Colonic mucosa (tissue), 4 donors: ENCODE data around the gene CDHR1. TPM values are rescaled to one million over a fixed set of nuclear protein-coding genes. Genes with fewer than 3 reads are reported as not detected.
A peak's percentile ranks its signal among the peaks of the same experiment; 100 is the strongest.

Experiments used
- DNase-seq: peaks from one replicate; pipeline ENCODE4 v3.0.0-alpha.2; 2020
- H3K27ac ChIP-seq: fragments of 200-600 bp; one replicate; pipeline ENCODE4 v1.8.0; 2021
- H3K27me3 ChIP-seq: fragments of 200-600 bp; one replicate; pipeline ENCODE4 v1.8.0; 2021
- H3K36me3 ChIP-seq: fragments of 200-600 bp; one replicate; pipeline ENCODE4 v1.8.0; 2021
- H3K4me1 ChIP-seq: fragments of 200-600 bp; one replicate; pipeline ENCODE4 v1.8.0; 2021; ENCODE audit warnings: mild to moderate bottlenecking
- H3K4me3 ChIP-seq: fragments of 200-600 bp; one replicate; pipeline ENCODE4 v1.8.0; 2021
- H3K9ac ChIP-seq, 2 donors: one replicate each; pipeline ENCODE4 v1.7.0; 2013; ENCODE audit warnings: control low read depth in 2 of 2, low read depth in 2 of 2, low read length in 2 of 2
- H3K9me3 ChIP-seq: fragments of 200-600 bp; one replicate; pipeline ENCODE4 v1.8.0; 2021
- CTCF ChIP-seq: fragments of 200-600 bp; IDR thresholded peaks from one replicate; pipeline ENCODE4 v1.8.0; 2022; ENCODE audit warnings: antibody characterized with exemption, mild to moderate bottlenecking
- intact Hi-C: fragments of 100-400 bp; cut with DNase I; formaldehyde crosslinking; loops from one replicate; pipeline ENCODE4 v1.14.1; 2022
- total RNA-seq, 2 donors: library from RNA; stranded (reverse); fragmentation: NEBNext Ultra II Directional in 1 of 2; extraction: Animal tissue kit (Norgen Biotek cat#: 25700) in 1 of 2; gene quantifications; one replicate each; pipeline ENCODE4 v1.2.1, GENCODE V29; 2021
- donor health status: healthy.
- donor health status: DM: no; HTN: no; CAD: no.
- donor health status: DM: no; HTN: no; CAD: no.

CDHR1 gene
- total RNA-seq, 2 donors from 2014 or later = 99.3 to 105 TPM

- no peak for TF ChIP-seq CTCF
- H3K9me3 ChIP-seq = no peaks in the 10 kb centered on the region
- H3K4me1 ChIP-seq = no peaks in the 10 kb centered on the region
- no peaks in the 10 kb centered on the region for H3K27me3 ChIP-seq
- H3K27ac ChIP-seq = no peak overlapping the region
- DNase-seq = no peak
- no peak overlapping the region for H3K9ac ChIP-seq
- H3K36me3 ChIP-seq = peaks cover 20% of the 10 kb centered on the region
- no peak overlapping the region for H3K4me3 ChIP-seq
- intact Hi-C loops = no loop called here
These were observed 38.8 kb upstream of the CDHR1 start for GRCh38 chr10:84155521-84155920.

- H3K27me3 ChIP-seq = no peaks in the 10 kb centered on the region
- H3K27ac ChIP-seq = no peak overlapping the region
- no peak for DNase-seq
- H3K4me1 ChIP-seq = no peaks in the 10 kb centered on the region
- no peak overlapping the region for H3K9ac ChIP-seq
- H3K4me3 ChIP-seq = no peak overlapping the region
- TF ChIP-seq CTCF = no peak
- H3K9me3 ChIP-seq = no peaks in the 10 kb centered on the region
- intact Hi-C loops = no loop called here
- peaks cover 15% of the 10 kb centered on the region for H3K36me3 ChIP-seq
These were observed 38.3 kb upstream of the CDHR1 start for GRCh38 chr10:84156009-84156408.

- TF ChIP-seq CTCF = no peak
- Histone ChIP-seq H3K27ac (no peak overlapping the region), H3K9me3 (no peaks in the 10 kb centered on the region), H3K4me1 (no peaks in the 10 kb centered on the region), H3K36me3 (peaks cover 14% of the 10 kb centered on the region), H3K27me3 (no peaks in the 10 kb centered on the region), H3K9ac (no peak overlapping the region), H3K4me3 (no peak overlapping the region)
- intact Hi-C loops = no loop called here
- no peak for DNase-seq
These were observed 37.6 kb upstream of the CDHR1 start for GRCh38 chr10:84156768-84157167.

GRCh38 chr10:84158061-84158460 is 36.3 kb upstream of the CDHR1 start:
- no peaks in the 10 kb centered on the region for H3K9me3 ChIP-seq
- intact Hi-C loops = no loop called here
- H3K27ac ChIP-seq = no peak overlapping the region
- no peak for TF ChIP-seq CTCF
- H3K27me3 ChIP-seq = no peaks in the 10 kb centered on the region
- H3K4me3 ChIP-seq = no peak overlapping the region
- peaks cover 2% of the 10 kb centered on the region for H3K36me3 ChIP-seq
- H3K4me1 ChIP-seq = no peaks in the 10 kb centered on the region
- no peak for DNase-seq
- H3K9ac ChIP-seq = no peak overlapping the region

GRCh38 chr10:84158550-84158949 is 35.8 kb upstream of the CDHR1 start:
- intact Hi-C loops = no loop called here
- no peaks in the 10 kb centered on the region for H3K4me1 ChIP-seq
- H3K9ac ChIP-seq = peak overlapping the region in 1 of 2 donors; percentile 3
- H3K27ac ChIP-seq = peak overlapping the region; percentile 1
- no peak for DNase-seq
- H3K36me3 ChIP-seq = no peaks in the 10 kb centered on the region
- no peaks in the 10 kb centered on the region for H3K9me3 ChIP-seq
- H3K27me3 ChIP-seq = no peaks in the 10 kb centered on the region
- H3K4me3 ChIP-seq = no peak overlapping the region
- TF ChIP-seq CTCF = no peak
